IMR-90 (cell line): ENCODE data around the gene ZNF273. TPM values are rescaled to one million over a fixed set of nuclear protein-coding genes. Genes with fewer than 3 reads are reported as not detected.

Experiments used
- ATAC-seq: fragments of 200-7000 bp; cut with Tn5 transposase; 2 replicates; pipeline ENCODE4 v1.9.1; 2020; ENCODE audit warnings: low read depth, mild to moderate bottlenecking, moderate library complexity
- BruUV-seq: library from RNA; stranded (reverse); fragments of 400-500 nt; replicated peaks from 2 replicates; lab custom pipeline; 2021; lab: Mats Ljungman, UMichigan
- CTCF ChIA-PET: fragments of 300-600 bp; formaldehyde crosslinking; extraction: SDS; loops from one replicate; lab custom pipeline; 2021; ENCODE audit warnings: antibody characterized with exemption; lab: Yijun Ruan, JAX
- POLR2A ChIA-PET: fragments of 300-600 bp; sonication (Branson Sonifier 250); formaldehyde crosslinking; loops from one replicate; lab custom pipeline; 2022; ENCODE audit warnings: antibody characterized with exemption; ENCODE audit not compliant: unreplicated experiment; lab: Charles Lee
- DNase-seq: peaks from one replicate; pipeline ENCODE4 v3.0.0; 2013
- H2AFZ ChIP-seq: replicated peaks from 2 replicates; pipeline ENCODE3; 2013; ENCODE audit warnings: low read length, mild to moderate bottlenecking; ENCODE audit not compliant: poor library complexity
- H2AK5ac ChIP-seq: 2 replicates; pipeline ENCODE4 v1.6.1; 2013; ENCODE audit warnings: low read depth, low read length, inconsistent platforms
- H2AK9ac ChIP-seq: replicated peaks from 2 replicates; pipeline ENCODE3; 2013; ENCODE audit warnings: mild to moderate bottlenecking, low read depth, low read length, moderate library complexity; ENCODE audit not compliant: poor library complexity
- H2BK120ac ChIP-seq: 2 replicates; pipeline ENCODE4 v1.6.1; 2013; ENCODE audit warnings: low read depth, low read length, inconsistent platforms
- H2BK15ac ChIP-seq: 3 replicates; pipeline ENCODE4 v1.6.1; 2013; ENCODE audit warnings: low read depth, low read length, inconsistent platforms
- H2BK20ac ChIP-seq: 2 replicates; pipeline ENCODE4 v1.6.1; 2013; ENCODE audit warnings: low read depth, mild to moderate bottlenecking, inconsistent platforms, low read length, moderate library complexity
- H2BK5ac ChIP-seq: 2 replicates; pipeline ENCODE4 v1.6.1; 2013; ENCODE audit warnings: mild to moderate bottlenecking, low read depth, low read length, inconsistent platforms; ENCODE audit not compliant: poor library complexity, severe bottlenecking
- H3K14ac ChIP-seq: replicated peaks from 2 replicates; pipeline ENCODE4 v1.6.1; 2013; ENCODE audit warnings: low read depth, low read length, inconsistent platforms
- H3K18ac ChIP-seq: 2 replicates; pipeline ENCODE4 v1.6.1; 2013; ENCODE audit warnings: low read depth, low read length, control low read depth
- H3K23ac ChIP-seq: 2 replicates; pipeline ENCODE4 v1.6.1; 2013; ENCODE audit warnings: low read depth, low read length, inconsistent platforms
- H3K27ac ChIP-seq: 2 replicates; pipeline ENCODE4 v1.5.1; 2013; ENCODE audit warnings: mild to moderate bottlenecking, control low read depth, low read length; ENCODE audit not compliant: insufficient read depth
- H3K27me3 ChIP-seq: 2 replicates; pipeline ENCODE4 v1.6.1; 2013; ENCODE audit warnings: low read length; ENCODE audit not compliant: control insufficient read depth, insufficient read depth
- H3K36me3 ChIP-seq: 2 replicates; pipeline ENCODE4 v1.6.1; 2013; ENCODE audit warnings: low read length, mixed read lengths; ENCODE audit not compliant: control insufficient read depth, insufficient read depth
- H3K4ac ChIP-seq: 2 replicates; pipeline ENCODE4 v1.6.1; 2013; ENCODE audit warnings: low read depth, low read length, inconsistent platforms
- H3K4me1 ChIP-seq: 2 replicates; pipeline ENCODE4 v1.6.1; 2013; ENCODE audit warnings: low read length, mixed read lengths; ENCODE audit not compliant: control insufficient read depth, insufficient read depth
- H3K4me2 ChIP-seq: 2 replicates; pipeline ENCODE4 v1.6.1; 2013; ENCODE audit warnings: low read depth, mild to moderate bottlenecking, control low read depth, low read length, moderate library complexity
- H3K4me3 ChIP-seq: 2 replicates; pipeline ENCODE4 v1.5.1; 2013; ENCODE audit warnings: low read depth, mild to moderate bottlenecking, control low read depth, low read length, moderate library complexity; ENCODE audit not compliant: insufficient read depth
- H3K56ac ChIP-seq: 2 replicates; pipeline ENCODE4 v1.6.1; 2013; ENCODE audit warnings: low read length, inconsistent platforms; ENCODE audit not compliant: insufficient read depth; ENCODE audit errors: extremely low read depth
- H3K79me1 ChIP-seq, 2 experiments: 2 replicates each; pipeline ENCODE4 v1.6.1; 2013; ENCODE audit warnings: low read length in 2 of 2, inconsistent platforms in 1 of 2, low read depth in 1 of 2
- H3K9ac ChIP-seq: 2 replicates; pipeline ENCODE4 v1.6.1; 2013; ENCODE audit warnings: low read depth, low read length, control low read depth
- H3K9me1 ChIP-seq: 2 replicates; pipeline ENCODE4 v1.6.1; 2013; ENCODE audit warnings: low read length, inconsistent platforms; ENCODE audit not compliant: insufficient read depth
- H3K9me3 ChIP-seq: 2 replicates; pipeline ENCODE4 v1.6.1; 2013; ENCODE audit warnings: low read length; ENCODE audit not compliant: control insufficient read depth, insufficient read depth
- H4K20me1 ChIP-seq: 2 replicates; pipeline ENCODE4 v1.6.1; 2013; ENCODE audit warnings: low read length, inconsistent platforms; ENCODE audit not compliant: insufficient read depth
- H4K5ac ChIP-seq: 2 replicates; pipeline ENCODE4 v1.6.1; 2013; ENCODE audit warnings: mild to moderate bottlenecking, low read depth, low read length, control low read depth
- H4K8ac ChIP-seq, 2 experiments: 2 replicates each; pipeline ENCODE4 v1.6.1; 2013; ENCODE audit warnings: low read depth in 2 of 2, low read length in 2 of 2, control low read depth in 1 of 2, inconsistent platforms in 1 of 2
- H4K91ac ChIP-seq: 2 replicates; pipeline ENCODE4 v1.6.1; 2013; ENCODE audit warnings: low read depth, low read length, inconsistent platforms; ENCODE audit not compliant: insufficient read depth
- BHLHE40 ChIP-seq: fragments of 150-350 bp; IDR thresholded peaks from 2 replicates; pipeline ENCODE4 v1.6.1; 2016; ENCODE audit warnings: mild to moderate bottlenecking, low read depth, low read length
- CEBPB ChIP-seq: IDR thresholded peaks from 2 replicates; pipeline ENCODE4 v1.6.1; 2012; ENCODE audit warnings: low read depth, low read length, improper control_type of control experiment
- CTCF ChIP-seq: conservative IDR thresholded peaks from 2 replicates; pipeline ENCODE4 v1.5.1; 2012; ENCODE audit warnings: mild to moderate bottlenecking, low read depth, low read length, improper control_type of control experiment
- ELK1 ChIP-seq: fragments of 150-350 bp; IDR thresholded peaks from 2 replicates; pipeline ENCODE4 v1.6.1; 2016; ENCODE audit warnings: low read depth, mild to moderate bottlenecking, low read length, moderate library complexity, borderline replicate concordance
- MAFK ChIP-seq: IDR thresholded peaks from 2 replicates; pipeline ENCODE4 v1.6.1; 2012; ENCODE audit warnings: low read depth, low read length, improper control_type of control experiment
- MAZ ChIP-seq: IDR thresholded peaks from 2 replicates; pipeline ENCODE4 v1.6.1; 2012; ENCODE audit warnings: low read depth, mild to moderate bottlenecking, low read length, improper control_type of control experiment, moderate library complexity, borderline replicate concordance
- MXI1 ChIP-seq: IDR thresholded peaks from 2 replicates; pipeline ENCODE4 v1.6.1; 2012; ENCODE audit warnings: low read depth, mild to moderate bottlenecking, low read length, moderate library complexity, borderline replicate concordance
- NFE2L2 ChIP-seq: fragments of 150-350 bp; IDR thresholded peaks from 2 replicates; pipeline ENCODE4 v1.6.1; 2016; ENCODE audit warnings: low read depth, mild to moderate bottlenecking, low read length
- SMC3 ChIP-seq: fragments of 150-350 bp; IDR thresholded peaks from 2 replicates; pipeline ENCODE4 v1.6.1; 2016; ENCODE audit warnings: low read depth, mild to moderate bottlenecking, antibody characterized with exemption, low read length, moderate library complexity
- USF2 ChIP-seq: fragments of 150-350 bp; IDR thresholded peaks from 2 replicates; pipeline ENCODE4 v1.6.1; 2017; ENCODE audit warnings: mild to moderate bottlenecking, antibody characterized with exemption, low read length, low read depth
- WGBS, 2 experiments: methylation state at CpG; one replicate each; pipeline versions ENCODE4 v1.1.5 to v1.1.7; 2013; ENCODE audit warnings: missing lambda C conversion rate in 2 of 2; ENCODE audit not compliant: insufficient read length in 1 of 2; ENCODE audit errors: extremely low coverage in 2 of 2; 5-methylcytosine and 5-hydroxymethylcytosine counted together
- dilution Hi-C: fragments of 300-500 bp; cut with HindIII; formaldehyde crosslinking; loops from one replicate; pipeline ENCODE4 v1.14.3; 2018; ENCODE audit warnings: low sequenced_read_pairs; ENCODE audit not compliant: unreplicated experiment
- in situ Hi-C: fragments of 300-500 bp; cut with MboI; formaldehyde crosslinking; loops from 3 replicates; pipeline ENCODE4 v1.14.3; 2019; ENCODE audit warnings: low sequenced_read_pairs, inconsistent platforms, mixed read lengths
- intact Hi-C: fragments of 100-400 bp; cut with micrococcal nuclease; formaldehyde crosslinking; loops from 2 replicates; pipeline ENCODE4 v1.10.0; 2022
- polyA plus RNA-seq, 3 experiments: library from polyadenylated mRNA; depleted of rRNA; stranded (reverse); fragments of >200 nt; gene quantifications; 2 replicates each; pipeline ENCODE4 v1.2.3, GENCODE V29; 2012; ENCODE audit warnings: low replicate concordance in 1 of 3
- total RNA-seq: library from RNA; depleted of rRNA; stranded (reverse); fragments of >200 nt; gene quantifications from 2 replicates; pipeline ENCODE4 v1.2.3, GENCODE V29; 2012

ZNF273 gene
- total and polyA plus RNA-seq, 2 of the 4 experiments (the other 2 are of a cell fraction) = 1.5 to 2.7 TPM

GRCh38 chr7:64883113-64883905 lies 19.8 kb upstream of the ZNF273 start (continued):
- TF ChIP-seq SMC3 = no peak

- Histone ChIP-seq H4K5ac (no peak overlapping the region), H2BK15ac (no peak overlapping the region), H3K27ac (no peak overlapping the region), H3K4me3 (no peak overlapping the region), H2BK120ac (no peak overlapping the region), H3K9ac (no peak overlapping the region), H4K91ac (no peak overlapping the region), H3K56ac (no peak overlapping the region), H2BK20ac (no peak overlapping the region), H3K14ac (no peak overlapping the region), H3K4ac (no peak overlapping the region), H3K4me1 (no peaks in the 10 kb centered on the region; the same call in 1 of the 2 replicates), H3K23ac (no peak overlapping the region), H2BK5ac (no peak overlapping the region), H2AK5ac (no peak overlapping the region), H3K4me2 (no peak overlapping the region), H3K9me1 (no peaks in the 10 kb centered on the region), H2AFZ (no peak overlapping the region), H4K8ac (no peak overlapping the region), H3K36me3 (no peaks in the 10 kb centered on the region), H3K18ac (no peak overlapping the region), H2AK9ac (no peak overlapping the region), H3K79me1 (no peaks in the 10 kb centered on the region), H4K20me1 (no peaks in the 10 kb centered on the region), H3K27me3 (peaks cover 40% of the 10 kb centered on the region), H3K9me3 (peaks cover 24% of the 10 kb centered on the region; the same call in 1 of the 2 replicates)
- POLR2A ChIA-PET = no interaction called here
- ATAC-seq (no peak), DNase-seq (no peak)
- CTCF ChIA-PET = no interaction called here
- 70% methylated on average over 12 of the region's 22 CpGs; no CpG with 5 or more reads in 1 of the 2 experiments for WGBS, 2 experiments
- no TSS peak for BruUV-seq
- intact Hi-C loops (no loop called here), dilution Hi-C loops (no loop called here), in situ Hi-C loops (no loop called here)
- TF ChIP-seq BHLHE40 (no peak), MAZ (no peak), MAFK (no peak), USF2 (no peak), MXI1 (no peak), ELK1 (no peak), CEBPB (no peak), NFE2L2 (no peak), CTCF (no peak)
Measured at GRCh38 chr7:64884085-64884912, 18.8 kb upstream of the ZNF273 start.
